ENCODE data around the gene MYBPC2. TPM values are rescaled to one million over a fixed set of nuclear protein-coding genes. Genes with fewer than 3 reads are reported as not detected.

Gene MYBPC2
- total RNA-seq, 4 donors from 2014 or later = 0.05 to 1.3 (median 0.15) TPM; not detected in 1

- TF ChIP-seq POLR2A (IDR thresholded peaks at IDR 0.05) (no peak), CTCF (IDR thresholded peaks at IDR 0.05) (no peak)
- H3K4me3 ChIP-seq (ENCODE audit: low read depth, poor library complexity, severe bottlenecking) = no peak overlapping the region
- no peak for DNase-seq (ENCODE audit: low spot score in 2 of 2)
- WGBS, 2 donors = 90 to 98% methylated on average over 11 to 16 of the region's 16 CpGs
- intact Hi-C loops (cut with DNase I; ENCODE audit: low total_unique reads) = no loop called here
Observed at GRCh38 chr19:50479761-50480251, 47.1 kb downstream of the MYBPC2 start.

GRCh38 chr19:50480281-50481111 lies 47.8 kb downstream of the MYBPC2 start:
- 89% methylated on average over 35 to 37 of the region's 37 CpGs for WGBS, 2 donors
- DNase-seq (ENCODE audit: low spot score in 2 of 2) = no peak
- no peak for TF ChIP-seq CTCF (IDR thresholded peaks at IDR 0.05)
- TF ChIP-seq POLR2A (IDR thresholded peaks at IDR 0.05) = no peak
- intact Hi-C loops (cut with DNase I; ENCODE audit: low total_unique reads) = no loop called here
- no peak overlapping the region for H3K4me3 ChIP-seq (ENCODE audit: low read depth, poor library complexity, severe bottlenecking)

GRCh38 chr19:50481351-50482149 lies 48.9 kb downstream of the MYBPC2 start:
- no peak for TF ChIP-seq CTCF (IDR thresholded peaks at IDR 0.05)
- no peak for TF ChIP-seq POLR2A (IDR thresholded peaks at IDR 0.05)
- 93 to 95% methylated on average over 25 to 26 of the region's 27 CpGs for WGBS, 2 donors
- no peak for DNase-seq (ENCODE audit: low spot score in 2 of 2)
- intact Hi-C loops (cut with DNase I; ENCODE audit: low total_unique reads) = no loop called here
- no peak overlapping the region for H3K4me3 ChIP-seq (ENCODE audit: low read depth, poor library complexity, severe bottlenecking)

- no peak for DNase-seq (ENCODE audit: low spot score in 2 of 2)
- TF ChIP-seq CTCF (IDR thresholded peaks at IDR 0.05) (no peak), POLR2A (IDR thresholded peaks at IDR 0.05) (no peak)
- intact Hi-C loops (cut with DNase I; ENCODE audit: low total_unique reads) = no loop called here
- no peak overlapping the region for H3K4me3 ChIP-seq (ENCODE audit: low read depth, poor library complexity, severe bottlenecking)
- 81 to 89% methylated on average over 16 of the region's 16 CpGs for WGBS, 2 donors
Observed at GRCh38 chr19:50482271-50482855, 49.7 kb downstream of the MYBPC2 start.

GRCh38 chr19:50482916-50483315 lies 50.2 kb downstream of the MYBPC2 start:
- intact Hi-C loops (cut with DNase I; ENCODE audit: low total_unique reads) = no loop called here
- WGBS, 2 donors = 81 to 90% methylated on average over 10 of the region's 10 CpGs
- H3K4me3 ChIP-seq (ENCODE audit: low read depth, poor library complexity, severe bottlenecking) = no peak overlapping the region
- no peak for DNase-seq (ENCODE audit: low spot score in 2 of 2)
- TF ChIP-seq CTCF (IDR thresholded peaks at IDR 0.05) = no peak
- no peak for TF ChIP-seq POLR2A (IDR thresholded peaks at IDR 0.05)

Data from lower leg skin (tissue), 4 donors.